CD14-positive monocyte (primary cell): ENCODE data around the gene KLHL3. TPM values are rescaled to one million over a fixed set of nuclear protein-coding genes. Genes with fewer than 3 reads are reported as not detected.

Source experiments
- DNase-seq, 3 donors: peaks; one replicate each; pipeline ENCODE4 v3.0.0-alpha.2; 2011 to 2022
- H2AFZ ChIP-seq: 2 replicates; pipeline ENCODE4 v1.6.0; 2012; ENCODE audit warnings: mild to moderate bottlenecking, low read depth, low read length, inconsistent platforms; ENCODE audit not compliant: insufficient read depth, poor library complexity, severe bottlenecking
- H3K27ac ChIP-seq, 2 donors: 1 replicate in 1 of 2; 2 replicates in 1 of 2; pipeline ENCODE4 v1.5.1; 2012 to 2013; ENCODE audit warnings: low read length in 2 of 2, control low read depth in 1 of 2, inconsistent platforms in 1 of 2, low read depth in 1 of 2, mild to moderate bottlenecking in 1 of 2
- H3K27me3 ChIP-seq, 2 donors: one replicate each; pipeline versions ENCODE4 v1.6.0 to v1.6.1; 2011 to 2013; ENCODE audit warnings: low read length in 2 of 2; ENCODE audit not compliant: control insufficient read depth in 2 of 2, insufficient read depth in 2 of 2
- H3K36me3 ChIP-seq, 2 donors: replicated peaks in 1 of 2; 1 replicate in 1 of 2; 2 replicates in 1 of 2; pipeline versions ENCODE4 v1.5.1 to v1.6.1; 2012 to 2013; ENCODE audit warnings: low read length in 2 of 2, control low read depth in 1 of 2, inconsistent platforms in 1 of 2, mild to moderate bottlenecking in 1 of 2; ENCODE audit not compliant: insufficient read depth in 2 of 2, control insufficient read depth in 1 of 2
- H3K4me1 ChIP-seq, 2 donors: 1 replicate in 1 of 2; 2 replicates in 1 of 2; pipeline versions ENCODE4 v1.5.1 to v1.6.1; 2012 to 2013; ENCODE audit warnings: low read length in 2 of 2, control low read depth in 1 of 2, inconsistent platforms in 1 of 2, mild to moderate bottlenecking in 1 of 2, moderate library complexity in 1 of 2; ENCODE audit not compliant: insufficient read depth in 2 of 2, control insufficient read depth in 1 of 2
- H3K4me2 ChIP-seq: replicated peaks from 2 replicates; pipeline ENCODE3; 2012; ENCODE audit warnings: low read length, moderate library complexity, mild to moderate bottlenecking; ENCODE audit not compliant: poor library complexity, severe bottlenecking; ENCODE audit errors: extremely low read depth
- H3K4me3 ChIP-seq, 3 experiments: fragments of 200-600 bp in 1 of 3; sonication (generic) in 1 of 3; replicated peaks in 1 of 3; 1 replicate in 2 of 3; 2 replicates in 1 of 3; pipeline ENCODE4 v1.5.1; 2011 to 2013; ENCODE audit warnings: low read length in 3 of 3, mild to moderate bottlenecking in 3 of 3, control low read depth in 2 of 3, low read depth in 2 of 3, inconsistent platforms in 1 of 3, moderate library complexity in 1 of 3
- H3K79me2 ChIP-seq: 2 replicates; pipeline ENCODE4 v1.6.0; 2012; ENCODE audit warnings: mild to moderate bottlenecking, control low read depth, inconsistent platforms, low read length, moderate library complexity; ENCODE audit not compliant: insufficient read depth
- H3K9ac ChIP-seq: 2 replicates; pipeline ENCODE4 v1.6.0; 2017; ENCODE audit warnings: low read length, mild to moderate bottlenecking; ENCODE audit not compliant: insufficient read depth, poor library complexity, severe bottlenecking
- H3K9me3 ChIP-seq, 2 donors: replicated peaks in 1 of 2; 1 replicate in 1 of 2; 2 replicates in 1 of 2; pipeline versions ENCODE4 v1.5.1 to v1.6.1; 2012 to 2013; ENCODE audit warnings: low read length in 2 of 2, control low read depth in 1 of 2; ENCODE audit not compliant: control insufficient read depth in 1 of 2, insufficient read depth in 1 of 2
- H4K20me1 ChIP-seq: 2 replicates; pipeline ENCODE4 v1.6.0; 2012; ENCODE audit warnings: mild to moderate bottlenecking, low read length, control low read depth, moderate library complexity; ENCODE audit not compliant: insufficient read depth
- H3K27ac Mint-ChIP-seq, 7 donors: one replicate each; pipeline ENCODE4 v1.8.0; 2020; ENCODE audit warnings: mild to moderate bottlenecking in 7 of 7, mixed read lengths in 7 of 7, moderate library complexity in 6 of 7, inconsistent platforms in 2 of 7
- H3K27me3 Mint-ChIP-seq, 3 donors: one replicate each; pipeline ENCODE4 v1.8.0; 2021 to 2022; ENCODE audit warnings: low read depth in 3 of 3, mild to moderate bottlenecking in 3 of 3, mixed read lengths in 3 of 3, moderate library complexity in 3 of 3, inconsistent platforms in 1 of 3
- H3K36me3 Mint-ChIP-seq, 2 donors: one replicate each; pipeline ENCODE4 v1.8.0; 2020; ENCODE audit warnings: mixed read lengths in 2 of 2, inconsistent platforms in 1 of 2, mild to moderate bottlenecking in 1 of 2
- H3K4me1 Mint-ChIP-seq: one replicate; pipeline ENCODE4 v1.8.0; 2020; ENCODE audit warnings: mild to moderate bottlenecking, mixed read lengths
- H3K4me3 Mint-ChIP-seq, 2 donors: one replicate each; pipeline ENCODE4 v1.8.0; 2020; ENCODE audit warnings: mild to moderate bottlenecking in 2 of 2, mixed read lengths in 2 of 2, moderate library complexity in 1 of 2
- H3K9me3 Mint-ChIP-seq, 7 donors: one replicate each; pipeline ENCODE4 v1.8.0; 2020 to 2022; ENCODE audit warnings: mixed read lengths in 7 of 7, mild to moderate bottlenecking in 6 of 7, moderate library complexity in 6 of 7, inconsistent platforms in 2 of 7
- WGBS: methylation state at CpG from one replicate; pipeline ENCODE4 v1.1.5; 2013; ENCODE audit warnings: missing lambda C conversion rate; ENCODE audit not compliant: insufficient coverage; 5-methylcytosine and 5-hydroxymethylcytosine counted together
- intact Hi-C, 2 donors: fragments of 100-400 bp; cut with micrococcal nuclease; formaldehyde crosslinking; loops; one replicate each; pipeline versions ENCODE4 v1.15.0 to v1.15.1; 2023
- polyA plus RNA-seq, 3 donors: library from polyadenylated mRNA; depleted of rRNA in 1 of 3; unstranded in 2 of 3; stranded (reverse) in 1 of 3; fragments of 300-500 nt in 2 of 3; fragments of >200 nt in 1 of 3; fragmentation: Illumina TruSeq in 2 of 3; gene quantifications; 1 replicate in 2 of 3; 2 replicates in 1 of 3; pipeline ENCODE4 v1.2.3, GENCODE V29; 2012 to 2021
- TF ChIP-seq, protein P1 (sequence below): fragments of 200-600 bp; IDR thresholded peaks from one replicate; pipeline ENCODE4 v1.8.0; 2022; ENCODE audit warnings: antibody characterized with exemption, mild to moderate bottlenecking

Gene KLHL3
- polyA plus RNA-seq, 3 donors: 0.71 TPM; not detected in 2

DNA sequence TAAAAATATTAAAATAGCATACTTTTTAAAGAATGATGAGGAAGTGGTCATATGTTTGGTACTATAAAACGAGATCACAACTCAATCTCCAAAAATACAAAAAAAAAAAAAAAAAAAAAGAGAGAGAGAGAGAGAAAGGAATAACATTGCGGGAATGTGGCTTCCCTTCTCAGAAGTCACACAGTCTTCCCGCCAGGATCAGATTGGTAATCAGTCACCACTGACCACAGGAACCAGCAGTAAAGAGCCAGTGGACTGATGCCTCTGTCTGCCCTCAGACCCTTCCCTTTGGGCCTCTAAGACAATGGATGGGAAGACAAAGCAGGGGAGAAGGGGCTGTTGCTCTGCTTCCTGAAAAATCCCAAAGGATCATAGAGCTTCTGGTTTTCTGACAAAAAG lies 104.9 kb downstream of the KLHL3 start:
- H3K9me3 Mint-ChIP-seq: peaks cover 0 to 2% (median 0%) of the 10 kb centered on the region in 7 donors
- no CpG with 5 or more reads among the region's 3 CpGs for WGBS

DNA sequence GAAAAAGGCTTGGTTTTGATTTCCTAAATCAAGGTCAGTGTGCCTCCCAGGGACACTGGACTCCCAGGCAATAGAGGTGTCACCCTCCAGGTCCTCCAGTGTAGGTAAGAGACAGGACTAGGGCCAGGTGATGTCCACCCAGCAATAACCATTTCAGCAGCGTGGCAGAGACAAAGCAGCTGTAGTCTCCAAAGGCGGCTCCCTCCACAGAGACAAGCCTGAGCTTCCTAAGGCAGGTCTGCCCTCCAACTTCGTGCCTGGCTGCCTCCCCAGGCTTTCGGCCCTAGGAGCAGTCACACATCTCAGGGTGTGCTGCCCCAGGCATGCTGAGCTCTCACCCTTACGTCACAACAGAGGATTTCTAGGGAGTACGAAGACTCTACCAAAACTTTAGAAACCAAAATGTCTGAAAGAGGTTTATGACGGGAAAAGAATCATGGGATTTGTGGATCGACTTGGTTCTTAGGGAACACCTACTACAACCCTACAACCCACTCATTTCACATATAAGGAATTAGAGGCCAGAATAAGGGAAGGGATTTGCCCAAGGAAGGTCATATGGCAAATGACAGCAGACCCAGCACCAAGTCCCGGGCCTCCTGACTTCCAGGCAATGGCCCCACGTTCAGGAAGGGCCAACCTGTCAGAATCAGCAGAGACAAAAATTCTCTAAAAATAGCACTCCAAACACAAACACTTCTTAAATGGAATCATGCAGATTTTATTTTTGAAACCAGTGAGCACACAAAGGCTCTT lies 105.5 kb downstream of the KLHL3 start:
- Histone ChIP-seq H2AFZ (no peak overlapping the region), H3K79me2 (no peaks in the 10 kb centered on the region), H3K9ac (no peak overlapping the region), H3K4me2 (no peak overlapping the region), H3K4me3 (no peak overlapping the region), H3K27ac (no peak overlapping the region), H3K27me3 (no peaks in the 10 kb centered on the region), H3K4me1 (peaks cover 0 to 7% of the 10 kb centered on the region in 2 donors), H4K20me1 (no peaks in the 10 kb centered on the region), H3K36me3 (no peaks in the 10 kb centered on the region), H3K9me3 (no peaks in the 10 kb centered on the region)
- TF ChIP-seq, protein P1, sequence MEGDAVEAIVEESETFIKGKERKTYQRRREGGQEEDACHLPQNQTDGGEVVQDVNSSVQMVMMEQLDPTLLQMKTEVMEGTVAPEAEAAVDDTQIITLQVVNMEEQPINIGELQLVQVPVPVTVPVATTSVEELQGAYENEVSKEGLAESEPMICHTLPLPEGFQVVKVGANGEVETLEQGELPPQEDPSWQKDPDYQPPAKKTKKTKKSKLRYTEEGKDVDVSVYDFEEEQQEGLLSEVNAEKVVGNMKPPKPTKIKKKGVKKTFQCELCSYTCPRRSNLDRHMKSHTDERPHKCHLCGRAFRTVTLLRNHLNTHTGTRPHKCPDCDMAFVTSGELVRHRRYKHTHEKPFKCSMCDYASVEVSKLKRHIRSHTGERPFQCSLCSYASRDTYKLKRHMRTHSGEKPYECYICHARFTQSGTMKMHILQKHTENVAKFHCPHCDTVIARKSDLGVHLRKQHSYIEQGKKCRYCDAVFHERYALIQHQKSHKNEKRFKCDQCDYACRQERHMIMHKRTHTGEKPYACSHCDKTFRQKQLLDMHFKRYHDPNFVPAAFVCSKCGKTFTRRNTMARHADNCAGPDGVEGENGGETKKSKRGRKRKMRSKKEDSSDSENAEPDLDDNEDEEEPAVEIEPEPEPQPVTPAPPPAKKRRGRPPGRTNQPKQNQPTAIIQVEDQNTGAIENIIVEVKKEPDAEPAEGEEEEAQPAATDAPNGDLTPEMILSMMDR: no peak
- no peak for DNase-seq
- Mint-ChIP-seq H3K4me1 (peaks cover 8% of the 10 kb centered on the region), H3K27me3 (peaks cover 0 to 3% (median 0%) of the 10 kb centered on the region in 3 donors), H3K36me3 (peaks cover 0 to 3% of the 10 kb centered on the region in 2 donors), H3K9me3 (peaks cover 0 to 2% (median 0%) of the 10 kb centered on the region in 7 donors), H3K27ac (peak overlapping the region in 1 of 7 donors; percentile 11), H3K4me3 (no peak overlapping the region)
- intact Hi-C loops: loop anchor here (2.0 to 10.0 kb wide), 2 partner anchors 114 to 434 kb away; no protein-coding TSS in a partner anchor
- 83% methylated on average over 3 of the region's 10 CpGs for WGBS

More for the DNA sequence above, 104.9 kb downstream of the KLHL3 start:
- Histone ChIP-seq H3K27ac (no peak overlapping the region), H3K4me3 (no peak overlapping the region), H4K20me1 (no peaks in the 10 kb centered on the region), H3K4me2 (no peak overlapping the region), H2AFZ (no peak overlapping the region), H3K79me2 (no peaks in the 10 kb centered on the region), H3K9ac (no peak overlapping the region), H3K36me3 (no peaks in the 10 kb centered on the region), H3K27me3 (no peaks in the 10 kb centered on the region), H3K9me3 (no peaks in the 10 kb centered on the region), H3K4me1 (peaks cover 0 to 7% of the 10 kb centered on the region in 2 donors)
- peaks cover 8% of the 10 kb centered on the region for H3K4me1 Mint-ChIP-seq
- no peak for DNase-seq
- H3K27me3 Mint-ChIP-seq: peaks cover 0 to 3% (median 0%) of the 10 kb centered on the region in 3 donors
- peaks cover 0 to 3% of the 10 kb centered on the region in 2 donors for H3K36me3 Mint-ChIP-seq
- intact Hi-C loops: loop anchor here (2.0 to 10.0 kb wide), 2 partner anchors 114 to 434 kb away; no protein-coding TSS in a partner anchor
- no peak overlapping the region for H3K27ac Mint-ChIP-seq
- no peak overlapping the region for H3K4me3 Mint-ChIP-seq
- TF ChIP-seq, protein P1: no peak
